Left kidney (tissue), 2 donors: ENCODE data around the gene DNAJC12. TPM values are rescaled to one million over a fixed set of nuclear protein-coding genes. Genes with fewer than 3 reads are reported as not detected.
"Not testable (repeated sequence)": the region's sequence is repeated elsewhere in the genome, so short reads cannot be mapped to it uniquely, and the experiment has no call there.

ENCODE experiments used
- DNase-seq: peaks from one replicate; pipeline ENCODE4 v3.0.0-alpha.2; 2013
- polyA plus RNA-seq: library from polyadenylated mRNA; unstranded; fragments of 120-200 nt; gene quantifications from one replicate; pipeline ENCODE4 v1.2.1, GENCODE V29; 2013; ENCODE audit not compliant: insufficient read length

The DNAJC12 gene
- polyA plus RNA-seq, 1 donor = 11.0 TPM

GRCh38 chr10:67843284-67843683 lies 5.3 kb upstream of the DNAJC12 start:
- no peak for DNase-seq

- DNase-seq = no peak
Observed at GRCh38 chr10:67841737-67842136, 3.7 kb upstream of the DNAJC12 start.

- DNase-seq = no peak
Observed at GRCh38 chr10:67839951-67840350, 2.0 kb upstream of the DNAJC12 start.

GRCh38 chr10:67839511-67839910 lies 1.5 kb upstream of the DNAJC12 start:
- not testable (repeated sequence) for DNase-seq

GRCh38 chr10:67836972-67837371 lies 1.0 kb downstream of the DNAJC12 start:
- no peak for DNase-seq

- no peak for DNase-seq
Observed at GRCh38 chr10:67836488-67836887, 1.5 kb downstream of the DNAJC12 start.

GRCh38 chr10:67835541-67836394 lies 2.2 kb downstream of the DNAJC12 start:
- DNase-seq = not testable (repeated sequence)

GRCh38 chr10:67834375-67834774 lies 3.6 kb downstream of the DNAJC12 start:
- DNase-seq = no peak

GRCh38 chr10:67827811-67828210 lies 10.2 kb downstream of the DNAJC12 start:
- DNase-seq = no peak

- DNase-seq = no peak
Observed at GRCh38 chr10:67819768-67820204, 18.2 kb downstream of the DNAJC12 start.

GRCh38 chr10:67818323-67818722 lies 19.7 kb downstream of the DNAJC12 start:
- no peak for DNase-seq

- no peak for DNase-seq
Observed at GRCh38 chr10:67816719-67817118, 21.3 kb downstream of the DNAJC12 start.

GRCh38 chr10:67815571-67816059 lies 22.4 kb downstream of the DNAJC12 start:
- DNase-seq = no peak

GRCh38 chr10:67812007-67812406 lies 26.0 kb downstream of the DNAJC12 start:
- DNase-seq = no peak

GRCh38 chr10:67809107-67809506 lies 28.9 kb downstream of the DNAJC12 start:
- no peak for DNase-seq

GRCh38 chr10:67808704-67809103 lies 29.3 kb downstream of the DNAJC12 start:
- DNase-seq = no peak

- no peak for DNase-seq
Observed at GRCh38 chr10:67807855-67808456, 30.0 kb downstream of the DNAJC12 start.

- no peak for DNase-seq
Observed at GRCh38 chr10:67804395-67804678, 33.7 kb downstream of the DNAJC12 start.

- DNase-seq = no peak
Observed at GRCh38 chr10:67803588-67804394, 34.2 kb downstream of the DNAJC12 start.

GRCh38 chr10:67802767-67803538 lies 35.0 kb downstream of the DNAJC12 start:
- no peak for DNase-seq

- DNase-seq = no peak
Observed at GRCh38 chr10:67801118-67801517, 36.9 kb downstream of the DNAJC12 start.

GRCh38 chr10:67794909-67795460 lies 43.0 kb downstream of the DNAJC12 start:
- no peak for DNase-seq
